ENCODE results near the gene HOPX.
"Not testable (repeated sequence)": the region's sequence is repeated elsewhere in the genome, so short reads cannot be mapped to it uniquely, and the experiment has no call there.

Gene HOPX

GRCh38 chr4:56640621-56641493, 40.2 kb downstream of the HOPX start:
- DNase-seq = no peak
- TF ChIP-seq CTCF (IDR thresholded peaks at IDR 0.05) = no peak
- H3K9me3 Mint-ChIP-seq = peaks cover 7% of the 10 kb centered on the region
- H3K36me3 Mint-ChIP-seq (ENCODE audit: low read depth) = no peaks in the 10 kb centered on the region
- no peak overlapping the region for H3K27ac Mint-ChIP-seq
- peaks cover 16% of the 10 kb centered on the region for H3K27me3 Mint-ChIP-seq (ENCODE audit: low read depth, poor library complexity)
- no peaks in the 10 kb centered on the region for H3K4me1 Mint-ChIP-seq
- no peak overlapping the region for H3K4me3 Mint-ChIP-seq

GRCh38 chr4:56637791-56638190, 43.3 kb downstream of the HOPX start:
- TF ChIP-seq CTCF (IDR thresholded peaks at IDR 0.05) = no peak
- Mint-ChIP-seq H3K36me3 (ENCODE audit: low read depth) (no peaks in the 10 kb centered on the region), H3K27me3 (ENCODE audit: low read depth, poor library complexity) (peaks cover 11% of the 10 kb centered on the region), H3K4me3 (no peak overlapping the region), H3K9me3 (peaks cover 22% of the 10 kb centered on the region), H3K27ac (no peak overlapping the region), H3K4me1 (peaks cover 2% of the 10 kb centered on the region)
- no peak for DNase-seq

GRCh38 chr4:56637154-56637553, 43.9 kb downstream of the HOPX start:
- H3K27ac Mint-ChIP-seq = no peak overlapping the region
- H3K4me3 Mint-ChIP-seq = no peak overlapping the region
- TF ChIP-seq CTCF (IDR thresholded peaks at IDR 0.05) = no peak
- no peak for DNase-seq
- peaks cover 11% of the 10 kb centered on the region for H3K27me3 Mint-ChIP-seq (ENCODE audit: low read depth, poor library complexity)
- H3K4me1 Mint-ChIP-seq = peaks cover 4% of the 10 kb centered on the region
- H3K36me3 Mint-ChIP-seq (ENCODE audit: low read depth) = no peaks in the 10 kb centered on the region
- peaks cover 23% of the 10 kb centered on the region for H3K9me3 Mint-ChIP-seq

DNA sequence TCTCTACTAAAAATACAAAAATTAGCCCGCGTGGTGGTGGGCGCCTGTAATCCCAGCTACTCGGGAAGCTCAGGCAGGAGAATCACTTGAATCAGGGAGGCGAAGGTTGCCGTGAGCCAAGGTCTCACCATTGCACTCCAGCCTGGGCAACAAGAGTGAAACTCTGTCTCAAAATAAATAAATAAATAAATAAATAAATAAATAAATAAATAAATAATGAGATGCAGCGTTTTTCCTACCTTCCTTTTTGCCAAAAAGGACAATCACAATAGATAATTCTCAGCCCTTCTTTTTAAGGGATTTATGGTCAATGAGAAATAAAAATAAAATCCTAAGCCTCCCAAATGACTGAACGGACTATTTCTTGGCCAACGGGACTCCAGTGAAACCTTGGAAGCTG, 46.1 kb downstream of the HOPX start:
- not testable (repeated sequence) for H3K4me3 Mint-ChIP-seq
- peaks cover 33% of the 10 kb centered on the region for H3K9me3 Mint-ChIP-seq

GRCh38 chr4:56633486-56633885, 47.6 kb downstream of the HOPX start:
- no peak for TF ChIP-seq CTCF (IDR thresholded peaks at IDR 0.05)
- H3K9me3 Mint-ChIP-seq = peaks cover 35% of the 10 kb centered on the region
- H3K27ac Mint-ChIP-seq = no peak overlapping the region
- no peak overlapping the region for H3K4me3 Mint-ChIP-seq
- H3K36me3 Mint-ChIP-seq (ENCODE audit: low read depth) = no peaks in the 10 kb centered on the region
- no peaks in the 10 kb centered on the region for H3K27me3 Mint-ChIP-seq (ENCODE audit: low read depth, poor library complexity)
- DNase-seq = no peak
- H3K4me1 Mint-ChIP-seq = peaks cover 4% of the 10 kb centered on the region

More for the DNA sequence above, 46.1 kb downstream of the HOPX start:
- H3K4me1 Mint-ChIP-seq; H3K27me3 Mint-ChIP-seq (ENCODE audit: low read depth, poor library complexity); H3K27ac Mint-ChIP-seq; H3K36me3 Mint-ChIP-seq (ENCODE audit: low read depth); DNase-seq: not testable (repeated sequence)

- DNase-seq = no peak
- no peak for TF ChIP-seq CTCF (IDR thresholded peaks at IDR 0.05)
- no peaks in the 10 kb centered on the region for H3K27me3 Mint-ChIP-seq (ENCODE audit: low read depth, poor library complexity)
- peaks cover 4% of the 10 kb centered on the region for H3K4me1 Mint-ChIP-seq
- no peaks in the 10 kb centered on the region for H3K36me3 Mint-ChIP-seq (ENCODE audit: low read depth)
- H3K27ac Mint-ChIP-seq = no peak overlapping the region
- H3K4me3 Mint-ChIP-seq = no peak overlapping the region
- H3K9me3 Mint-ChIP-seq = peaks cover 48% of the 10 kb centered on the region
Measured at GRCh38 chr4:56630876-56631666, 50.0 kb downstream of the HOPX start.

Measured in nephron progenitor cell (in vitro differentiated cells).